Osteoblast (primary cell): ENCODE measurements around the gene SLC16A2. TPM values are rescaled to one million over a fixed set of nuclear protein-coding genes. Genes with fewer than 3 reads are reported as not detected.
A peak's percentile ranks its signal among the peaks of the same experiment; 100 is the strongest.

Source experiments
- DNase-seq: peaks from one replicate; pipeline ENCODE4 v3.0.0; 2011; ENCODE audit warnings: low spot score, mixed read lengths; ENCODE audit not compliant: insufficient read length; ENCODE audit errors: missing footprints
- H2AFZ ChIP-seq: 2 replicates; pipeline ENCODE4 v1.6.0; 2011; ENCODE audit warnings: mild to moderate bottlenecking, low read length
- H3K27ac ChIP-seq: 2 replicates; pipeline ENCODE4 v1.5.1; 2011; ENCODE audit warnings: mild to moderate bottlenecking, low read depth, low read length, moderate library complexity
- H3K27me3 ChIP-seq: 2 replicates; pipeline ENCODE4 v1.6.0; 2012; ENCODE audit warnings: mild to moderate bottlenecking, control low read depth, inconsistent platforms, low read length, moderate library complexity; ENCODE audit not compliant: insufficient read depth
- H3K36me3 ChIP-seq: 2 replicates; pipeline ENCODE4 v1.5.1; 2011; ENCODE audit warnings: mild to moderate bottlenecking, low read length, control low read depth, moderate library complexity; ENCODE audit not compliant: insufficient read depth
- H3K4me1 ChIP-seq: 2 replicates; pipeline ENCODE4 v1.5.1; 2011; ENCODE audit warnings: mild to moderate bottlenecking, low read length, control low read depth, moderate library complexity; ENCODE audit not compliant: insufficient read depth
- H3K4me2 ChIP-seq: 2 replicates; pipeline ENCODE4 v1.6.0; 2011; ENCODE audit warnings: mild to moderate bottlenecking, low read length; ENCODE audit not compliant: insufficient read depth
- H3K4me3 ChIP-seq: fragments of 200-600 bp; sonication (generic); 3 replicates; pipeline ENCODE4 v1.5.1; 2012; ENCODE audit warnings: mild to moderate bottlenecking, low read length, inconsistent platforms; ENCODE audit not compliant: insufficient read depth
- H3K79me2 ChIP-seq: 2 replicates; pipeline ENCODE4 v1.6.0; 2012; ENCODE audit warnings: mild to moderate bottlenecking, low read length, control low read depth, inconsistent platforms; ENCODE audit not compliant: insufficient read depth
- H3K9me3 ChIP-seq: 2 replicates; pipeline ENCODE4 v1.5.1; 2011; ENCODE audit warnings: low read depth, low read length, control low read depth
- H4K20me1 ChIP-seq: 2 replicates; pipeline ENCODE4 v1.6.0; 2012; ENCODE audit warnings: mild to moderate bottlenecking, low read length, control low read depth; ENCODE audit not compliant: insufficient read depth
- total RNA-seq: library from RNA; depleted of rRNA; stranded (reverse); fragments of >200 nt; gene quantifications from 2 replicates; pipeline ENCODE4 v1.2.3, GENCODE V29; 2012
- TF ChIP-seq, protein P1 (sequence below): IDR thresholded peaks from 2 replicates; pipeline ENCODE4 v1.5.1; 2011; ENCODE audit warnings: mild to moderate bottlenecking, low read depth, low read length, moderate library complexity; ENCODE audit errors: extremely low read depth

Gene SLC16A2
- total RNA-seq, 1 donor = 11.6 TPM

DNA sequence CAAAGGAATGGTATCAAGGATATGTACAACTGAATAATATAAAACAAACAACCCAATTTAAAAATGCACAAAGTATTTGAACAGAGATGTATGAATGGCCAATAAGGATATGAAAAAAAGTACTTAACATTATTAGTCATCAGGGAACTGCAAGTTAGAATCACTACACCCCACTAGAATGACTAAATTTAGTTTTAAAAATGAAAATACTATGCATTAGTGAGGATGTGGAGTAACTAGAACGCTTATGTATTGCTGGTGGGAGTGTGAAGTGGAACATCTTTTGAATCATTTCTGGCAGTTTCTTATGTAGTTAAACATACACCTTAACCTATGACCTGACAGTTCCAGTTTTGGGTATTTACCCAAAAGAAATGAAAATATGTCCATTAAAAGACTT, 13.0 kb upstream of the SLC16A2 start:
- Histone ChIP-seq H3K4me1 (no peaks in the 10 kb centered on the region), H3K4me2 (no peak overlapping the region), H3K79me2 (no peaks in the 10 kb centered on the region), H3K9me3 (no peaks in the 10 kb centered on the region), H3K27me3 (peaks cover 8% of the 10 kb centered on the region), H3K36me3 (no peaks in the 10 kb centered on the region), H3K4me3 (no peak overlapping the region), H3K27ac (no peak overlapping the region), H2AFZ (no peak overlapping the region), H4K20me1 (no peaks in the 10 kb centered on the region)
- no peak for DNase-seq
- TF ChIP-seq, protein P1, sequence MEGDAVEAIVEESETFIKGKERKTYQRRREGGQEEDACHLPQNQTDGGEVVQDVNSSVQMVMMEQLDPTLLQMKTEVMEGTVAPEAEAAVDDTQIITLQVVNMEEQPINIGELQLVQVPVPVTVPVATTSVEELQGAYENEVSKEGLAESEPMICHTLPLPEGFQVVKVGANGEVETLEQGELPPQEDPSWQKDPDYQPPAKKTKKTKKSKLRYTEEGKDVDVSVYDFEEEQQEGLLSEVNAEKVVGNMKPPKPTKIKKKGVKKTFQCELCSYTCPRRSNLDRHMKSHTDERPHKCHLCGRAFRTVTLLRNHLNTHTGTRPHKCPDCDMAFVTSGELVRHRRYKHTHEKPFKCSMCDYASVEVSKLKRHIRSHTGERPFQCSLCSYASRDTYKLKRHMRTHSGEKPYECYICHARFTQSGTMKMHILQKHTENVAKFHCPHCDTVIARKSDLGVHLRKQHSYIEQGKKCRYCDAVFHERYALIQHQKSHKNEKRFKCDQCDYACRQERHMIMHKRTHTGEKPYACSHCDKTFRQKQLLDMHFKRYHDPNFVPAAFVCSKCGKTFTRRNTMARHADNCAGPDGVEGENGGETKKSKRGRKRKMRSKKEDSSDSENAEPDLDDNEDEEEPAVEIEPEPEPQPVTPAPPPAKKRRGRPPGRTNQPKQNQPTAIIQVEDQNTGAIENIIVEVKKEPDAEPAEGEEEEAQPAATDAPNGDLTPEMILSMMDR = no peak

DNA sequence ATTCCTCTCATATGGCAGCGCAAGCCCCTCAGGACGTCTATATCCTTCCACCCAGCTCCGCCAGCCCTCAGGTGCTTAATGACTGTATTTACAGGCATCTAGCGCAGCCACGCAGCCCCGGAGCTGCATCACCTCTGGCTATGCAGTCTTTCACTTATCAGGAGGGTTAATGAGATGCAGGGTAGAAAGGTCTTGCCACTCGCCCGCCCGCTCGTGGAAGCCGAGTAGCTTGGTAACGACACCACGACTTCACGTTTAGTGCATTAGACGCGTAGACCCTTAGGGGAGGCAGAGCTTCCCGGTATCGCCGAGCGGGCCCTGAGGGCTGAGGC, 1.5 kb upstream of the SLC16A2 start:
- TF ChIP-seq, protein P1 = no peak
- Histone ChIP-seq H3K27ac (no peak overlapping the region), H3K4me3 (peak overlapping the region; percentile 73), H3K36me3 (no peaks in the 10 kb centered on the region), H3K27me3 (no peaks in the 10 kb centered on the region), H2AFZ (peak overlapping the region; percentile 85), H4K20me1 (peaks cover 6% of the 10 kb centered on the region), H3K9me3 (no peaks in the 10 kb centered on the region), H3K79me2 (peaks cover 12% of the 10 kb centered on the region), H3K4me2 (peak overlapping the region; percentile 81), H3K4me1 (peaks cover 8% of the 10 kb centered on the region)
- DNase-seq = no peak

DNA sequence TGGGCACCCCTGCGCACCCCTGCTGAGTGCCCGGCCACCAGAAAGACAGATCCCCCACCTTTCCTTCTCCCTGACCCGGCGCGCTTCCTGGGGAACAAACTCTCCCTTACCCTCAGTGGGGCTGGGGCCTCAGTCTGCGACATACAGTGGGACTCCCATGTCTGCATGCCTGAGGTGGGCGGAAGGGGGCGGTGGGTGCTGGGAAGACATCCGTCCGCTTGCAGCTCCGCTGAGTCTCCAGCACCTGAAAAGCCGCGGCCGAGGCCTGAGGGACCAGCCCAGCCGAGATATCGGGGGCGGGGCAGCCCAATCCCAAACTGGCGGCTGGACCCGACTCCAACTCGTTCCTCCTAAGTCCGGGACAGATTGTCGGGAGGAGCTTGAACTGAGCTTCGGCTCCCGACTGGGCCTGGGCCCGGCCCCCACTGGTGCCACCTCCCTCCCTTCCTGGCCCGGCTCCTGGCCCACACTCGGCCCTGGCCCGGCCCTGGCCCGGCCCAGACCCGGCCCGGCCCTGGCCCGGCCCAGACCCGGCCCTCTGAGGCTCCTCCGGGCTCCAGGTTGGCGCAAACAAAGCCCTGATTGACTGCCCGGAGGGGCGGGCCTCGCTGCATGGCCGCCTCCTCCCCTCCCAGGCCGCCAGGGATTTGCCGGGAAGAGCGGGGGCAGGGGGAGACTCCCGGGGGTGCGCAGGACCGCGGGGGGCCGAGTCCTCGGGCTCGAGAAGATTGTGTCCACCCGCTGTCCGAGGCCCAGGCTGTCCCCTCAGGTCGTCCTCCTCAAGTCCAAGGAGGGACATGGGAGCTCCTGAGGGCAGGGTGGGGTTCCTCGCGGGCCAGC, 877 bp upstream of the SLC16A2 start:
- peak overlapping the region; percentile 49 for H3K27ac ChIP-seq

DNA sequence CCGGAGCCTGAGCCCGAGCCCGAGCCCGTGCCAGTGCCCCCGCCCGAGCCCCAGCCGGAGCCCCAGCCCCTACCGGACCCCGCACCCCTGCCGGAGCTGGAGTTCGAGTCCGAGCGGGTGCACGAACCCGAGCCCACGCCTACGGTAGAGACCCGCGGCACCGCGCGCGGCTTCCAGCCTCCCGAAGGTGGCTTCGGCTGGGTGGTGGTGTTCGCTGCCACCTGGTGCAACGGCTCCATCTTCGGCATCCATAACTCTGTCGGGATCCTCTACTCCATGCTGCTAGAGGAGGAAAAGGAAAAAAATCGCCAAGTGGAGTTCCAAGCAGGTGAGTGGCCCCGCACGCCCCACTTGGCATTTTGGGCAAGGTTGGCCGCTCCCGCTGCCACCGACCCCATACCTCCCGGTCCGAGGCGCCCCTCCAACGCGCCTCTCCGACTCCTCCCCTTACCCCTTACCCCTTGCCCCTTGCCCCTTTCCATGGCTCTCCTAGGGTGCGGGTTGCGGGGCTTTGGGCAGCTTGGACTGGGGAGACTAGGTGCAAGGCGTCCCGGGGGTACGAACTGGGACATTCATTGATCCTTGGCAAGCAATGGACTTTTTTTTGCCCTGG, 553 bp downstream of the SLC16A2 start:
- Histone ChIP-seq H4K20me1 (peaks cover 9% of the 10 kb centered on the region), H3K4me1 (peaks cover 8% of the 10 kb centered on the region), H3K27me3 (no peaks in the 10 kb centered on the region), H3K4me3 (peak overlapping the region; percentile 73), H3K4me2 (peak overlapping the region; percentile 81), H3K9me3 (no peaks in the 10 kb centered on the region), H2AFZ (peak overlapping the region; percentile 29), H3K79me2 (peaks cover 17% of the 10 kb centered on the region), H3K36me3 (no peaks in the 10 kb centered on the region), H3K27ac (no peak overlapping the region)
- peak; percentile 74 for DNase-seq
- TF ChIP-seq, protein P1 = no peak

More for the DNA sequence above, 877 bp upstream of the SLC16A2 start:
- no peaks in the 10 kb centered on the region for H3K9me3 ChIP-seq
- peaks cover 15% of the 10 kb centered on the region for H3K79me2 ChIP-seq
- TF ChIP-seq, protein P1 = no peak
- H3K4me3 ChIP-seq = peak overlapping the region; percentile 73
- peak; percentile 93 for DNase-seq
- H3K27me3 ChIP-seq = no peaks in the 10 kb centered on the region
- peaks cover 7% of the 10 kb centered on the region for H4K20me1 ChIP-seq
- H2AFZ ChIP-seq = peak overlapping the region; percentile 85
- H3K36me3 ChIP-seq = no peaks in the 10 kb centered on the region
- H3K4me1 ChIP-seq = peaks cover 8% of the 10 kb centered on the region
- H3K4me2 ChIP-seq = peak overlapping the region; percentile 81
